Midbrain (tissue), 1 donor: ENCODE data around the gene PNLDC1.

Source experiments
- DNase-seq: peaks from one replicate; lab custom pipeline; 2025; lab: John Stamatoyannopoulos, UW

Gene PNLDC1

GRCh38 chr6:159853754-159854153, 53.7 kb downstream of the PNLDC1 start:
- no peak for DNase-seq

- DNase-seq = no peak
Observed at GRCh38 chr6:159854959-159855358, 54.9 kb downstream of the PNLDC1 start.

GRCh38 chr6:159858259-159858658, 58.2 kb downstream of the PNLDC1 start:
- no peak for DNase-seq

- DNase-seq = no peak
Observed at GRCh38 chr6:159860482-159860881, 60.4 kb downstream of the PNLDC1 start.

- DNase-seq = no peak
Observed at GRCh38 chr6:159862103-159862502, 62.0 kb downstream of the PNLDC1 start.

- peak; percentile 60 for DNase-seq
Observed at GRCh38 chr6:159863341-159863740, 63.3 kb downstream of the PNLDC1 start.

- no peak for DNase-seq
Observed at GRCh38 chr6:159865226-159865920, 65.3 kb downstream of the PNLDC1 start.

- no peak for DNase-seq
Observed at GRCh38 chr6:159866286-159867247, 66.5 kb downstream of the PNLDC1 start.
